Measurements from ENCODE around the gene MAML2.

Gene MAML2

DNA sequence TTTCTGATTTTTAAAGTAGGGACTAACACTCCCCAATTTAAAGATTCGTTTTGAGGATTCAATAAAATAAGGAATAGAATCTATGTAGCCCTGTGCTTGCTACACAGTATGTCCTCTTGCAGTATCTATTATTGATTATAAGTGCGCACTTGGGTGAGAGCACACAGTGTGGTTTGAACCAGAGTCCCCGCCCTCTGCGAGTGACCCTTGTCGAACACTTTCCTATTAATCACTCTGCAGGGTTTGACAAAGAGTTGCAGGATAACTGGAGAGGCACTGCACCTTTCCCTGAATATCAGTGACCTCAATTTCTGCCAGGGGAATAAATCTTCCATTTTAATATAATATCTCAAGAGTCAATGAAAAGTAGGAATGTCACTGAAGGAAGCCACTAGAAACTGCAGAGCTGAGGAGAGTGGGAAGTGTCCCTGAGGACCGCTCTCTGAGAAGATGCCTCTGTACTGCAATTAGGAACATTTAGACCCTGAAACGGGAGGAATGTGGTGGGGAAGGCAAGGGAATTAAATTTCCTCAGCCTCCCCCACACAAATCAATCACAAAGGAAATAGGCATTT is 182.2 kb downstream of the MAML2 start:
- Histone ChIP-seq H3K4me3 (ENCODE audit: low read depth in 1 of 2, low read length in 2 of 2) (no peak overlapping the region), H4K20me1 (ENCODE audit: insufficient read depth, low read length) (no peaks in the 10 kb centered on the region), H3K4me2 (ENCODE audit: insufficient read depth, low read length) (no peak overlapping the region), H3K27ac (ENCODE audit: low read length) (no peak overlapping the region), H2AFZ (ENCODE audit: low read depth, low read length) (no peak overlapping the region), H3K4me1 (ENCODE audit: insufficient read depth, low read length) (peaks cover 10% of the 10 kb centered on the region), H3K27me3 (ENCODE audit: insufficient read depth, low read length, poor library complexity) (no peaks in the 10 kb centered on the region), H3K9ac (ENCODE audit: low read depth, low read length) (no peak overlapping the region), H3K9me3 (ENCODE audit: insufficient read depth, low read length, severe bottlenecking) (no peaks in the 10 kb centered on the region), H3K79me2 (ENCODE audit: insufficient read depth, low read length) (no peaks in the 10 kb centered on the region), H3K36me3 (ENCODE audit: insufficient read depth, low read length) (no peaks in the 10 kb centered on the region)
- ATAC-seq (ENCODE audit: insufficient read depth, low read depth) (no peak), DNase-seq (no peak)
- TF ChIP-seq EZH2 (IDR thresholded peaks at IDR 0.05; ENCODE audit: borderline replicate concordance, low read depth, low read length, severe bottlenecking), result no peak
- TF ChIP-seq, protein P1, sequence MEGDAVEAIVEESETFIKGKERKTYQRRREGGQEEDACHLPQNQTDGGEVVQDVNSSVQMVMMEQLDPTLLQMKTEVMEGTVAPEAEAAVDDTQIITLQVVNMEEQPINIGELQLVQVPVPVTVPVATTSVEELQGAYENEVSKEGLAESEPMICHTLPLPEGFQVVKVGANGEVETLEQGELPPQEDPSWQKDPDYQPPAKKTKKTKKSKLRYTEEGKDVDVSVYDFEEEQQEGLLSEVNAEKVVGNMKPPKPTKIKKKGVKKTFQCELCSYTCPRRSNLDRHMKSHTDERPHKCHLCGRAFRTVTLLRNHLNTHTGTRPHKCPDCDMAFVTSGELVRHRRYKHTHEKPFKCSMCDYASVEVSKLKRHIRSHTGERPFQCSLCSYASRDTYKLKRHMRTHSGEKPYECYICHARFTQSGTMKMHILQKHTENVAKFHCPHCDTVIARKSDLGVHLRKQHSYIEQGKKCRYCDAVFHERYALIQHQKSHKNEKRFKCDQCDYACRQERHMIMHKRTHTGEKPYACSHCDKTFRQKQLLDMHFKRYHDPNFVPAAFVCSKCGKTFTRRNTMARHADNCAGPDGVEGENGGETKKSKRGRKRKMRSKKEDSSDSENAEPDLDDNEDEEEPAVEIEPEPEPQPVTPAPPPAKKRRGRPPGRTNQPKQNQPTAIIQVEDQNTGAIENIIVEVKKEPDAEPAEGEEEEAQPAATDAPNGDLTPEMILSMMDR (IDR thresholded peaks at IDR 0.05; ENCODE audit: borderline replicate concordance, extremely low read depth, low read length, poor library complexity, severe bottlenecking), result no peak

DNA sequence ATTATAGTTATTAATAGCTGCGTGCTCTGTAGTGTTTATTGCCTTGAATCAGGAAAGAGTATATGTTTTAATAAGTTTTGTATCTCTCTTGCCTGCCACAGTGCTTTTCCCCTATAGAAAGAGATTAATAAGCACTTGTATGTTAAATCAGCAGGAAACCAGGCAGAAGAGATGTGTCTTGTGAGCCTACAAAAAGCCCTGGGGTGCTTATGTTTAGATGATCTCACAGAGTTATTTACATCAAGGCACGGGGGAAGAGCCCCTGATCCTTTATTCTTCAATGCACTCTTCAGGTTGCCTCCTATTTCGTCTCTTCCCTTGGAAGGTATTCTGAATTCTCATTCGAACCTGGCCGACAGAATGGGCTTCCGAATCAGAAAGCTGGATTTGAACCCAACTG is 183.0 kb downstream of the MAML2 start:
- TF ChIP-seq, protein P1 (IDR thresholded peaks at IDR 0.05; ENCODE audit: borderline replicate concordance, extremely low read depth, low read length, poor library complexity, severe bottlenecking), result no peak
- TF ChIP-seq EZH2 (IDR thresholded peaks at IDR 0.05; ENCODE audit: borderline replicate concordance, low read depth, low read length, severe bottlenecking), result no peak
- DNase-seq (no peak), ATAC-seq (ENCODE audit: insufficient read depth, low read depth) (no peak)
- Histone ChIP-seq H3K9ac (ENCODE audit: low read depth, low read length) (no peak overlapping the region), H4K20me1 (ENCODE audit: insufficient read depth, low read length) (no peaks in the 10 kb centered on the region), H3K4me1 (ENCODE audit: insufficient read depth, low read length) (peaks cover 10% of the 10 kb centered on the region), H3K27ac (ENCODE audit: low read length) (no peak overlapping the region), H3K9me3 (ENCODE audit: insufficient read depth, low read length, severe bottlenecking) (no peaks in the 10 kb centered on the region), H3K79me2 (ENCODE audit: insufficient read depth, low read length) (no peaks in the 10 kb centered on the region), H3K4me3 (ENCODE audit: low read depth in 1 of 2, low read length in 2 of 2) (no peak overlapping the region), H2AFZ (ENCODE audit: low read depth, low read length) (no peak overlapping the region), H3K36me3 (ENCODE audit: insufficient read depth, low read length) (no peaks in the 10 kb centered on the region), H3K27me3 (ENCODE audit: insufficient read depth, low read length, poor library complexity) (no peaks in the 10 kb centered on the region), H3K4me2 (ENCODE audit: insufficient read depth, low read length) (no peak overlapping the region)

DNA sequence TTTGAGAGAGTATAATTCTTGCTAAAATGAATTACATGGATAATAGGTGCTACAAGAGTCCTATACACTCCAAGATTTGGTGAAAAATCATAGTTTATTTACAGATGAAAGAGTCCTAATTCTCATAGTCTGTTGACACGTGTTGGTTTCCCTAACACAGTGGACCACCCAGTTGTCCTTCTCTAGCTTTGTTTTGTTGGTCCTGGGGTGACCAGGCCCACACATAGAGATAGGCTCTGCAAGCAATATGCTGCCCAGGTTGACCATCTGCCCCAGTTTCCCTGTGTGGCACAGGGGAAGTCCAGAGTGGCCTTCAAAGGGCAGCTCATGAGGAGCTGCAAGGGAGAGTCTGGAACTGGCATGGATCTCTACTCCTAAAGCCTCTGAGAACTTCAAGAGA is 184.9 kb downstream of the MAML2 start:
- DNase-seq (no peak), ATAC-seq (ENCODE audit: insufficient read depth, low read depth) (no peak)
- Histone ChIP-seq H3K27ac (ENCODE audit: low read length) (no peak overlapping the region), H3K9ac (ENCODE audit: low read depth, low read length) (no peak overlapping the region), H3K36me3 (ENCODE audit: insufficient read depth, low read length) (no peaks in the 10 kb centered on the region), H3K4me2 (ENCODE audit: insufficient read depth, low read length) (no peak overlapping the region), H4K20me1 (ENCODE audit: insufficient read depth, low read length) (no peaks in the 10 kb centered on the region), H3K4me1 (ENCODE audit: insufficient read depth, low read length) (peaks cover 10% of the 10 kb centered on the region), H2AFZ (ENCODE audit: low read depth, low read length) (no peak overlapping the region), H3K27me3 (ENCODE audit: insufficient read depth, low read length, poor library complexity) (no peaks in the 10 kb centered on the region), H3K79me2 (ENCODE audit: insufficient read depth, low read length) (no peaks in the 10 kb centered on the region), H3K4me3 (ENCODE audit: low read depth in 1 of 2, low read length in 2 of 2) (no peak overlapping the region), H3K9me3 (ENCODE audit: insufficient read depth, low read length, severe bottlenecking) (no peaks in the 10 kb centered on the region)
- TF ChIP-seq, protein P1 (IDR thresholded peaks at IDR 0.05; ENCODE audit: borderline replicate concordance, extremely low read depth, low read length, poor library complexity, severe bottlenecking), result no peak
- no peak for TF ChIP-seq EZH2 (IDR thresholded peaks at IDR 0.05; ENCODE audit: borderline replicate concordance, low read depth, low read length, severe bottlenecking)

DNA sequence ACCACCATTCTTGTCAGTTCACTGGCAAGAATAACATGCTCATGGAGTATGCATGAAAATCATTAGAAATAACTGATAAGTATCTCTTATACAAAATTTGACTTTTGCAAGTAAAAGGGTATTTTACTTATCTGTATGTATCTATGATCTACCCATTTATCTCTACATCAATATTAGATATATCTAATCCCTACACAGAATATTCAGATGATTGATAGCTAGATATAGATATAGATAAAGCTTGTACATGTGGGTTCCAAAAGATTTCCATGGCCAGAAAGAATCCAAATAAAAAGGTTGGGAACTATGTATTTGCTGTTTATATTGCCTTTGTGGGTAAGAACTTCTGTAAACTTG is 185.5 kb downstream of the MAML2 start:
- Histone ChIP-seq H3K4me2 (ENCODE audit: insufficient read depth, low read length) (no peak overlapping the region), H4K20me1 (ENCODE audit: insufficient read depth, low read length) (no peaks in the 10 kb centered on the region), H3K9ac (ENCODE audit: low read depth, low read length) (no peak overlapping the region), H3K4me1 (ENCODE audit: insufficient read depth, low read length) (peaks cover 10% of the 10 kb centered on the region), H3K9me3 (ENCODE audit: insufficient read depth, low read length, severe bottlenecking) (no peaks in the 10 kb centered on the region), H3K36me3 (ENCODE audit: insufficient read depth, low read length) (no peaks in the 10 kb centered on the region), H2AFZ (ENCODE audit: low read depth, low read length) (no peak overlapping the region), H3K4me3 (ENCODE audit: low read depth in 1 of 2, low read length in 2 of 2) (no peak overlapping the region), H3K27me3 (ENCODE audit: insufficient read depth, low read length, poor library complexity) (no peaks in the 10 kb centered on the region), H3K79me2 (ENCODE audit: insufficient read depth, low read length) (no peaks in the 10 kb centered on the region), H3K27ac (ENCODE audit: low read length) (no peak overlapping the region)
- ATAC-seq (ENCODE audit: insufficient read depth, low read depth) (no peak), DNase-seq (no peak)
- TF ChIP-seq EZH2 (IDR thresholded peaks at IDR 0.05; ENCODE audit: borderline replicate concordance, low read depth, low read length, severe bottlenecking), result no peak
- TF ChIP-seq, protein P1 (IDR thresholded peaks at IDR 0.05; ENCODE audit: borderline replicate concordance, extremely low read depth, low read length, poor library complexity, severe bottlenecking), result no peak

Measured in DND-41 (cell line).